ENCODE measurements around the gene HSPA9.

Gene HSPA9

DNA sequence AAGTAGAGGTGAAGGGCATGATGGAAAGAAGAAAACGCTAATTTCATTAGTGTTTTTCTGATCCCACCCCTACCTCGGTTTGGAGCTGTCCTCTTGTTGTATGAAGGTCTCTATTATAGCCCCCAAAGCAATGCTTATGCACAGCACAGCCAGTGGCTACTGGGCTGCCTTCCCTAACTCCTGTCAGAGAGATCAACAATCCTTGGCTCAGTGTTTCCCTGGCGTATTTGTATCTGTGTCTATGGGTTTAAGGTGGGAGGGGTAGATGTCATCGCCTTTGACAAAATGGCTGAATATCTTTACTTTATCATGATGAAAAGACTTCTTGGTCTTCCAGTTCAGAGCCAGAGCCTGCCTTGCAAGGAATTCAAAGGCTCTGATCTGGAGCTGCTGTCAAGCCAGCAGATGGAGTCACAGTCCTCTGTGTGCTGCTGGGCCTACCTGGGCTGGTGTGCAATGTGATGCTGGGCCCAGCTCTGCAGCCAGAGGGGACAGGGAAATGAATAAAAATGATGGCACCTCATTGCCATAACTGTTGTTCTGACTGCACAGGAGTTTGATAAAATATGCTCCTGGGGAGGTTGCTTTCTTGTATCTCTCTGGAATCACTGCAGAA is 20.1 kb upstream of the HSPA9 start:
- H3K4me3 ChIP-seq (replicated peaks; ENCODE audit: low read depth, low read length) = no peak overlapping the region
- DNase-seq (ENCODE audit: low read depth) = no peak
- TF ChIP-seq, protein P1, sequence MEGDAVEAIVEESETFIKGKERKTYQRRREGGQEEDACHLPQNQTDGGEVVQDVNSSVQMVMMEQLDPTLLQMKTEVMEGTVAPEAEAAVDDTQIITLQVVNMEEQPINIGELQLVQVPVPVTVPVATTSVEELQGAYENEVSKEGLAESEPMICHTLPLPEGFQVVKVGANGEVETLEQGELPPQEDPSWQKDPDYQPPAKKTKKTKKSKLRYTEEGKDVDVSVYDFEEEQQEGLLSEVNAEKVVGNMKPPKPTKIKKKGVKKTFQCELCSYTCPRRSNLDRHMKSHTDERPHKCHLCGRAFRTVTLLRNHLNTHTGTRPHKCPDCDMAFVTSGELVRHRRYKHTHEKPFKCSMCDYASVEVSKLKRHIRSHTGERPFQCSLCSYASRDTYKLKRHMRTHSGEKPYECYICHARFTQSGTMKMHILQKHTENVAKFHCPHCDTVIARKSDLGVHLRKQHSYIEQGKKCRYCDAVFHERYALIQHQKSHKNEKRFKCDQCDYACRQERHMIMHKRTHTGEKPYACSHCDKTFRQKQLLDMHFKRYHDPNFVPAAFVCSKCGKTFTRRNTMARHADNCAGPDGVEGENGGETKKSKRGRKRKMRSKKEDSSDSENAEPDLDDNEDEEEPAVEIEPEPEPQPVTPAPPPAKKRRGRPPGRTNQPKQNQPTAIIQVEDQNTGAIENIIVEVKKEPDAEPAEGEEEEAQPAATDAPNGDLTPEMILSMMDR (IDR thresholded peaks at IDR 0.05; ENCODE audit: low read length, missing control alignments) = peak; percentile 12

DNA sequence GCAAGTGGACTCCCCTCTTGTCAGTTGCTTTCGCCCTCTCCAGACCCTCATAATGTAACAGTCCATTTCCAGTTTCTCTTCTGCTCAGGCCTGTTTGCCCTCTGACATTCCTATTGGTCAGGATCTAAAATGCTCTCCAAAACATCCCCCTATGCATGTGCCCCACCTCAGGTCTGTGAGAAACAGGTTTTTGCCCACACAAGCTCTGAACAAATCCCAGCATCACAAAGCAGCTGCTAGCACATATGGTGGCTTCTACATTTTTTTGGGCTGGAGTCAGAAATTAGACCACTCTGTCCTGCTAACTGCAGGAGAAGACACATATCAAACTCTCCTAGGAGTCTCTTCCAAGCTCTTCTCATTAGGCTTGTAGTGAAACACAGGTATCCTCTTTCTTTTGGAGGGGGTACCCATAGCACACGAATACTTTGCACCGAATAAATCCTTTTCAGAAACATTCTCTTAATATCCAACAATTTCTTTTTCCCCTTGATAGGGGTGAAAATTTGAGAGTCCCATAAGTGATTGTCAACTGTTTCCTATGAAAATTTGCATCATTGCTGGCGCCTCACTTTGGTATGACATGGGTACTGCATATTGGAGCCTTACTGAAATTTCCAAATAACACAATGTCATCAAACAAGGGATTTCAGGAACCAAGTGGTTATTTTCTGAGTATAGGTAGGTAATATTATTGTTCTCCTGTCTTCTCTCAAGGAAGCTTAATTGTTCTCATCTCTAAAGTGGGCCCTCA is 19.3 kb upstream of the HSPA9 start:
- DNase-seq (ENCODE audit: low read depth) = no peak
- TF ChIP-seq, protein P1 (IDR thresholded peaks at IDR 0.05; ENCODE audit: low read length, missing control alignments) = peak; percentile 45
- H3K4me3 ChIP-seq (replicated peaks; ENCODE audit: low read depth, low read length) = no peak overlapping the region

DNA sequence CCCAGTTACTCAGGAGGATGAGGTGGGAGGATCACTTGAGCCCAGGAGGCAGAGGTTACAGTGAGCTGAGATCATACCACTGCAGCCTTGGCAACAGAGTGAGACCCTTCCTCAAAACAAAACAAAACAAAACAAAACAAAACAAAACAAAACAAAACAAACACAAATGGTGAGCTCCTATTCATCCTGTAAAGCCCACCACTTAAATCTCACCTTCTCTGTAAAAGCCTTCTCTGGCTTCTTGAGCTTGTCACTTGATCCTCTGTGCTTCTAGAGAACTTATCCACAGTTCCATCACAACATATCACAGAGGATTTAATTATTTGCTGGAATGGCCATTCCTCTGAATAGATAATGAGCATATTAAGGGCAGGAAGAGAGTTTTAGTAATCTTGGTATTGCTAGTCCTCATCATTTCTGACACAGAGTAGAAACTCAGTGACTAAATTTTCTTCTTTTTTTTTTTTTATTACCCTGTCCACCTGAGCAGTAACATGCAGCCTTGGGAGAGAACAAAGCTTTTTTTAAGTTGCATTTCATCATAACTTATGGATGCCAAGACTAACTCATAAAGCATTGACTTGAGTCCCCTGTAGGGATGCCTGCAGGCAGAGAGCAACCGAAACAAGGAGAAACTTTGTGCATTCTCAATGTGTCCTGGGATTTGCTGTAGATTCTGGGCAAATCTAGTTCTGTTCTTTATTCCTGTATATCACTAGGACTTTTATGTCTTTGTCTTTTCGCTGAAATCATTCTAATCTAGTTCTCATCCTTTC is 13.0 kb upstream of the HSPA9 start:
- no peak for DNase-seq (ENCODE audit: low read depth)
- TF ChIP-seq, protein P1 (IDR thresholded peaks at IDR 0.05; ENCODE audit: low read length, missing control alignments) = no peak
- no peak overlapping the region for H3K4me3 ChIP-seq (replicated peaks; ENCODE audit: low read depth, low read length)

DNA sequence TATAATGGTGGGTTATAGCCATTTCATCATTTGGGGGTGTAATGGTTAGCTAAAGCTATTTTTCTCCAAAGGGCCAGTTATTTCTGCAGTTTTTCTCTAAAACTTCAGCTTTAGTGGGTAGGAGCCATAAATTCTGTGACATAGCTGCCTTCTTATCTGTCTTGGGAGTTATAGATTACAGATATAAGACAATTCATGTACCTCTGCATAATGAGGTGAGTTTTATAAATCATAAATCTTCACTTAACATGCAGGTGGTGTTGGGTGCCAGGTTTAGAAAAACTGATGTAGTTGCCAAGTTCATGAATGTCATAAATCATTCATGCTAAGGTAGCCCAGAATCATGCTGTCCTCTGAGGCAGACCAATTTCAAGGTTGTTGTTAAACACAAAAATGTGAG is 10.0 kb upstream of the HSPA9 start:
- TF ChIP-seq, protein P1 (IDR thresholded peaks at IDR 0.05; ENCODE audit: low read length, missing control alignments) = no peak
- DNase-seq (ENCODE audit: low read depth) = no peak
- H3K4me3 ChIP-seq (replicated peaks; ENCODE audit: low read depth, low read length) = no peak overlapping the region

DNA sequence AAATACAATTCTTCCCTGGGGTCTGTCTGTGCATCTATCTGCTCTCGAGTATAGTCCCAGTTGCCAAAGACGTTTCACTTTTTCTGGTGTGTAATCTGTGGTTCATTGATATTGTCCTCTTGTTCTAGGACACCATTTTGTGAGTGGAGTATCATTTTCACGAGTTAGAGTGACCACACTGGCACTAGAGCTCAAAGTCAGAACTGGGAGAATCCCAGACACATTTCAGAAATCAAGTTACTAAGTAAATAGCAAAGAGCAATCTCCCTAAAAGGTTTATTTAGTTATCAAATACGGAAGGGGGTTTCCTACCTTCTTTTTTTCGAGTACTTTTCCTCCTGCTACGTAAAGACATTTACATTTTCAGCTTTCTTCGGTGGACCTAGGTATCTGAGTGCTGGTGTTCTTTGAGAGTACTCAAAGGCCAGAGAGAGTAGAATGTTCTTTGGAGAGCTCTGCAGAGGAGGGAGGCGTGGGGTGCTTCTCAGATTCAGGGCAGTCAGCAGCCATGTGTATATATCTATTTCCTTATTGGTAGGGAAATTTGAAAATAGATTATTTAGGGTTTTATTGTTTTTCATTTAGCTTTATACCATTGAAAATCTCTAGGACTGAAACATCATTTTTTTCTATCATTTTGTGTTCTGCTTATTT is 8.9 kb upstream of the HSPA9 start:
- H3K4me3 ChIP-seq (replicated peaks; ENCODE audit: low read depth, low read length) = no peak overlapping the region
- DNase-seq (ENCODE audit: low read depth) = no peak
- TF ChIP-seq, protein P1 (IDR thresholded peaks at IDR 0.05; ENCODE audit: low read length, missing control alignments) = no peak

DNA sequence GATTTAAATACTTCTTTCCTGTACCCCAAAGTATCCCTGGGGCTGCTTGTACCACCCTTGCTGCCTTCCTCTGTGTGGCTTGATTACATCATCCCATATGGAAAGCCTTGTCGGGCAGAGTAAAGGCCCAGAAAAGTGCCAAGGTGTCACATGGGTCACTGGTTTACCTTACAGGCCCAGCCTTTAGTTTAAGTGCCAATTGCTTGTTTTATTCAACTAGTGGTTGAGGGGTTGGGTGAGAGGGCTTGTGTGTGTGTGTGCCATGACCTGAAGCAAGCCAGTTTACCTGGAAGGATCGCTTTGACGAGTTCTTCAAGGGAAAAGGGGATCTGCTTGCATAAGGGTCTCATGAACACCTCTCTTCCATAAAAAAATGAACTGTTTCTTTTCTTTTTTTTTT is 7.8 kb upstream of the HSPA9 start:
- TF ChIP-seq, protein P1 (IDR thresholded peaks at IDR 0.05; ENCODE audit: low read length, missing control alignments) = no peak
- DNase-seq (ENCODE audit: low read depth) = no peak
- H3K4me3 ChIP-seq (replicated peaks; ENCODE audit: low read depth, low read length) = no peak overlapping the region
